GM21360 (cell line): ENCODE results near the gene TRO.

Experiments
- ATAC-seq: cut with Tn5 transposase; IDR thresholded peaks from one replicate; pipeline ENCODE4 v1.9.1; 2021; ENCODE audit warnings: mild to moderate bottlenecking, moderate library complexity; ENCODE audit not compliant: unreplicated experiment

Gene TRO, protein sequence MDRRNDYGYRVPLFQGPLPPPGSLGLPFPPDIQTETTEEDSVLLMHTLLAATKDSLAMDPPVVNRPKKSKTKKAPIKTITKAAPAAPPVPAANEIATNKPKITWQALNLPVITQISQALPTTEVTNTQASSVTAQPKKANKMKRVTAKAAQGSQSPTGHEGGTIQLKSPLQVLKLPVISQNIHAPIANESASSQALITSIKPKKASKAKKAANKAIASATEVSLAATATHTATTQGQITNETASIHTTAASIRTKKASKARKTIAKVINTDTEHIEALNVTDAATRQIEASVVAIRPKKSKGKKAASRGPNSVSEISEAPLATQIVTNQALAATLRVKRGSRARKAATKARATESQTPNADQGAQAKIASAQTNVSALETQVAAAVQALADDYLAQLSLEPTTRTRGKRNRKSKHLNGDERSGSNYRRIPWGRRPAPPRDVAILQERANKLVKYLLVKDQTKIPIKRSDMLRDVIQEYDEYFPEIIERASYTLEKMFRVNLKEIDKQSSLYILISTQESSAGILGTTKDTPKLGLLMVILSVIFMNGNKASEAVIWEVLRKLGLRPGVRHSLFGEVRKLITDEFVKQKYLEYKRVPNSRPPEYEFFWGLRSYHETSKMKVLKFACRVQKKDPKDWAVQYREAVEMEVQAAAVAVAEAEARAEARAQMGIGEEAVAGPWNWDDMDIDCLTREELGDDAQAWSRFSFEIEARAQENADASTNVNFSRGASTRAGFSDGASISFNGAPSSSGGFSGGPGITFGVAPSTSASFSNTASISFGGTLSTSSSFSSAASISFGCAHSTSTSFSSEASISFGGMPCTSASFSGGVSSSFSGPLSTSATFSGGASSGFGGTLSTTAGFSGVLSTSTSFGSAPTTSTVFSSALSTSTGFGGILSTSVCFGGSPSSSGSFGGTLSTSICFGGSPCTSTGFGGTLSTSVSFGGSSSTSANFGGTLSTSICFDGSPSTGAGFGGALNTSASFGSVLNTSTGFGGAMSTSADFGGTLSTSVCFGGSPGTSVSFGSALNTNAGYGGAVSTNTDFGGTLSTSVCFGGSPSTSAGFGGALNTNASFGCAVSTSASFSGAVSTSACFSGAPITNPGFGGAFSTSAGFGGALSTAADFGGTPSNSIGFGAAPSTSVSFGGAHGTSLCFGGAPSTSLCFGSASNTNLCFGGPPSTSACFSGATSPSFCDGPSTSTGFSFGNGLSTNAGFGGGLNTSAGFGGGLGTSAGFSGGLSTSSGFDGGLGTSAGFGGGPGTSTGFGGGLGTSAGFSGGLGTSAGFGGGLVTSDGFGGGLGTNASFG (N-terminal part only)

GRCh38 chrX:54920610-54921426, at the start of gene TRO:
Gene TRO (plus strand): TSS chrX:54920824. CDS start chrX:54922247, 1,423 bp downstream.
- peak; percentile 14 for ATAC-seq

DNA sequence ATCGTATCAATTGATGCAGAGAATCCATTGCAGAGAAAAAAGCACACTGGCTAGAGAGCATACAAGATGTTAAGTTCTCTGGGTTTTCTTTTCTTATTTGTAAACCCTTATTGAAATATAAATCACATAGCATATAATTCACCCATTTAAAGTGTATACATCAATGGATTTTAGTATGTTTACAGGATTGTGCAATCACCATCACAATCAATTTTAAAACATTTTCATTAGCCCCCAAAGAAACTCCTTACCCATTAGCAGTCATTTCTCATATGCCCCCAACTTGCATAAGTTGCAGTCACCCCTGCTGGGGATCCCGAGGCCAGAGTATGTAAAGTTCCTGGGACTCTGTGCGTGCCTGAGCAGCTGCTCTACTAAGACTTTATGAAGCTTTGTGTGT, 34.9 kb upstream of the TRO start:
- ATAC-seq = no peak

DNA sequence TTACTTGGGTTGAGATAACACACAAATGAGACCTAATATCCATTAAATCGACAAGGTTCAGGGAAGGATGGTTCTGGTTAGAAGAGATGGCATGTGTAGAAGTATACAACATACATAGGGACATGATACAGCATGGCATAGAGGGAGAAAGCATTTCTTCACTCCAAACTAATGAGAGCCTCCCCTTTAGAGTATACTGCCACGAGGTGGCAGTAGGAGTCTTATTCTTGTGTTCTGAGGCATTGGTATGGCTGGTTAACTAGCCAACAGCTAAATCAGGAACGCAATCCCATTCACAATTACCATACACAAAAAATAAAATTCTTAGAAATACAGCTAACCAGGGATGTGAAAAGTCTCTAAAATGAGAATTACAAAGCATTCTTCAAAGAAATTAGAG, 29.1 kb upstream of the TRO start:
- ATAC-seq = no peak

GRCh38 chrX:54894159-54894558, 26.5 kb upstream of the TRO start:
- no peak for ATAC-seq

- no peak for ATAC-seq
Observed at GRCh38 chrX:54909941-54910340, 10.7 kb upstream of the TRO start.

GRCh38 chrX:54921427-54922021, 900 bp downstream of the TRO start:
- peak; percentile 60 for ATAC-seq

DNA sequence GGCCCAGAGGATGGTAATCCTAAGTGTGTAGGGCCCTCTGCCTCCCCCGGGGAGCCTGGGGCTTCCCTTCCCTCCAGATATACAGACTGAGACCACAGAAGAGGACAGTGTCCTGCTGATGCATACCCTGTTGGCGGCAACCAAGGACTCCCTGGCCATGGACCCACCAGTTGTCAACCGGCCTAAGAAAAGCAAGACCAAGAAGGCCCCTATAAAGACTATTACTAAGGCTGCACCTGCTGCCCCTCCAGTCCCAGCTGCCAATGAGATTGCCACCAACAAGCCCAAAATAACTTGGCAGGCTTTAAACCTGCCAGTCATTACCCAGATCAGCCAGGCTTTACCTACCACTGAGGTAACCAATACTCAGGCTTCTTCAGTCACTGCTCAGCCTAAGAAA, 1.9 kb downstream of the TRO start:
- no peak for ATAC-seq

DNA sequence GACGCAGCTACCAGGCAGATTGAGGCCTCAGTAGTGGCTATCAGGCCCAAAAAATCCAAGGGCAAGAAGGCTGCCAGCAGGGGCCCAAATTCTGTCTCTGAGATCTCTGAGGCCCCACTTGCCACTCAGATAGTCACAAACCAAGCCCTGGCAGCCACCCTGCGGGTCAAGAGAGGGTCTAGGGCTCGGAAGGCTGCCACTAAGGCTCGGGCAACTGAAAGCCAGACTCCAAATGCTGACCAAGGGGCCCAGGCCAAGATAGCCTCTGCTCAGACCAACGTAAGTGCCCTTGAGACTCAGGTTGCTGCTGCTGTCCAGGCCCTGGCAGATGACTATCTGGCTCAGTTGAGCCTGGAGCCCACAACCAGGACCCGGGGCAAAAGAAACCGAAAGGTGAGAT, 2.8 kb downstream of the TRO start:
- no peak for ATAC-seq

GRCh38 chrX:54926978-54927377, 6.4 kb downstream of the TRO start:
- no peak for ATAC-seq

- no peak for ATAC-seq
Observed at GRCh38 chrX:54928876-54929275, 8.3 kb downstream of the TRO start.

GRCh38 chrX:54930291-54931049, 9.8 kb downstream of the TRO start:
- ATAC-seq = no peak

GRCh38 chrX:54931107-54931506, 10.5 kb downstream of the TRO start:
- no peak for ATAC-seq

GRCh38 chrX:54933150-54933826, 12.7 kb downstream of the TRO start:
- ATAC-seq = no peak

DNA sequence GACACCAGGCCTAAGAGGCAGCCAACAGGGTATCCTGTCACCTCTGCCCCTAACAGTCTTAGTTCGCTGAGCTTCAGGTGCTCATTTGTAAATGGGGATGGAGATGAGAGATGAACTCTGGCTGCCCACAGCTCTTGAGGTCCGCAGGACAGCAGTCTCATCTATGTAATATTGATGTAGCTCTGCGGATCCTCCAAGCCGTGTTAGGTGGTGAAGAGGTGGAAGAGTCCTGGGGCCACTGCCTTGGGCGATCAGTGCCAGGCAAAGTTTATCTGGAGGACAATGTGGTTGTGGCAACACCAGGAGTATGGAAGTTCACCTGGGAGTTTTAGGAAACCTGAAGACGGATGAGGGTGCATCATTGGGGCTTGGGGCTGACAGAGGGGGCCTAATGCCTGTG, 13.4 kb downstream of the TRO start:
- no peak for ATAC-seq

- ATAC-seq = no peak
Observed at GRCh38 chrX:54934890-54935289, 14.3 kb downstream of the TRO start.

GRCh38 chrX:54935306-54935705, 14.7 kb downstream of the TRO start:
- no peak for ATAC-seq

DNA sequence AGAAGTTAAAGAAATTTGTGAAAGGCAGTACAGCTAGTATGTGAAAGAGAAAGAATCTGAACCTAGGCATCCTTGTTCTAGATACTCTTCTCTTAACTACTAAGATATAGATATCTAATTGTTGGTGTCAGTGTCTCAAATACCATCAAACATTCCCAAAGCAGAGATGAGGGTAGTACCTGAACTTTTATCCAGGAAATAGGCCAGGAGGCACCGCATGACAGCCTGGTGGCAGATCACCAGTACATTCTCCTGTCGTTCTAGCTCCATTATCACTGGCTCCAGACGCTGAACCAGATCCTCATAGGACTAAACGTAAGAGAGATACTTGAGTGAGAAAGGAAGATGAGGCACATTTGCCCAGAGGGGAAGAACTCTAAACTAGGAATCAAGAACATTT, 16.8 kb downstream of the TRO start:
- ATAC-seq = no peak

GRCh38 chrX:54944816-54945215, 24.2 kb downstream of the TRO start:
- ATAC-seq = no peak

- no peak for ATAC-seq
Observed at GRCh38 chrX:54945224-54945623, 24.6 kb downstream of the TRO start.
